Measurements from ENCODE around the gene ADAM12. TPM values are rescaled to one million over a fixed set of nuclear protein-coding genes. Genes with fewer than 3 reads are reported as not detected.

Gene ADAM12
- total and polyA plus RNA-seq, 4 donors, result 0.03 to 0.33 (median 0.19) TPM

- H3K9ac ChIP-seq (ENCODE audit: low read depth in 1 of 2, low read length in 2 of 2), result no peak overlapping the region
- no peak for DNase-seq (ENCODE audit: low spot score)
- TF ChIP-seq SP1 (IDR thresholded peaks at IDR 0.05) (no peak), RXRA (IDR thresholded peaks at IDR 0.05) (no peak), ATF3 (IDR thresholded peaks at IDR 0.05) (no peak), CTCF (IDR thresholded peaks at IDR 0.05; ENCODE audit: low read depth, low read length, missing input control) (no peak), GABPA (IDR thresholded peaks at IDR 0.05 in 1 of 2, conservative IDR thresholded peaks at IDR 0.05 in 1 of 2) (no peak), NR2F2 (IDR thresholded peaks at IDR 0.05) (no peak), JUND (IDR thresholded peaks at IDR 0.05) (no peak), FOXA2 (IDR thresholded peaks at IDR 0.05) (no peak), HNF4A (conservative IDR thresholded peaks at IDR 0.05) (no peak), EGR1 (IDR thresholded peaks at IDR 0.05; ENCODE audit: low read depth in 2 of 2) (no peak), FOXA1 (IDR thresholded peaks at IDR 0.05) (no peak), TAF1 (conservative IDR thresholded peaks at IDR 0.05) (no peak), ZBTB33 (IDR thresholded peaks at IDR 0.05) (no peak)
- no peak overlapping the region for H3K27ac ChIP-seq (ENCODE audit: low read depth in 1 of 2, low read length in 2 of 2)
- 73% methylated on average over 5 of the region's 5 CpGs for WGBS
- no peak overlapping the region for H3K4me3 ChIP-seq (ENCODE audit: low read depth in 1 of 3, low read length in 3 of 3)
- H3K9me3 ChIP-seq (ENCODE audit: control insufficient read depth in 4 of 4, low read length in 3 of 4), result peaks cover 0 to 4% (median 0%) of the 10 kb centered on the region in 4 donors
- peaks cover 0 to 4% (median 0%) of the 10 kb centered on the region in 4 donors for H3K27me3 ChIP-seq (ENCODE audit: control insufficient read depth in 4 of 4, insufficient read depth in 4 of 4, low read length in 3 of 4)
- H3K4me1 ChIP-seq (ENCODE audit: control insufficient read depth in 4 of 4, insufficient read depth in 4 of 4, low read length in 3 of 4), result no peaks in the 10 kb centered on the region
- H3K36me3 ChIP-seq (ENCODE audit: control insufficient read depth in 4 of 4, insufficient read depth in 3 of 4, low read depth in 1 of 4, low read length in 3 of 4), result no peaks in the 10 kb centered on the region
These were observed 66.8 kb downstream of the ADAM12 start for GRCh38 chr10:126321440-126321839.

- H3K4me3 ChIP-seq (ENCODE audit: low read depth in 1 of 3, low read length in 3 of 3), result no peak overlapping the region
- WGBS, result 74% methylated on average over 3 of the region's 3 CpGs
These were observed 70.5 kb downstream of the ADAM12 start for GRCh38 chr10:126317751-126318150.

More at GRCh38 chr10:126317751-126318150, 70.5 kb downstream of the ADAM12 start:
- TF ChIP-seq CTCF (IDR thresholded peaks at IDR 0.05; ENCODE audit: low read depth, low read length, missing input control) (no peak), TAF1 (conservative IDR thresholded peaks at IDR 0.05) (no peak), HNF4A (conservative IDR thresholded peaks at IDR 0.05) (no peak), FOXA2 (IDR thresholded peaks at IDR 0.05) (no peak), SP1 (IDR thresholded peaks at IDR 0.05) (no peak), NR2F2 (IDR thresholded peaks at IDR 0.05) (no peak), REST (IDR thresholded peaks at IDR 0.05) (no peak), MAX (IDR thresholded peaks at IDR 0.05) (no peak), GABPA (IDR thresholded peaks at IDR 0.05 in 1 of 2, conservative IDR thresholded peaks at IDR 0.05 in 1 of 2) (no peak), RAD21 (IDR thresholded peaks at IDR 0.05) (no peak), ZBTB33 (IDR thresholded peaks at IDR 0.05) (no peak), ATF3 (IDR thresholded peaks at IDR 0.05) (no peak), HNF4G (IDR thresholded peaks at IDR 0.05) (no peak), YY1 (IDR thresholded peaks at IDR 0.05) (no peak), JUND (IDR thresholded peaks at IDR 0.05) (no peak), RXRA (IDR thresholded peaks at IDR 0.05) (no peak), FOXA1 (IDR thresholded peaks at IDR 0.05) (no peak), EGR1 (IDR thresholded peaks at IDR 0.05; ENCODE audit: low read depth in 2 of 2) (no peak)
- no peak overlapping the region for H3K9ac ChIP-seq (ENCODE audit: low read depth in 1 of 2, low read length in 2 of 2)
- H3K4me1 ChIP-seq (ENCODE audit: control insufficient read depth in 4 of 4, insufficient read depth in 4 of 4, low read length in 3 of 4), result no peaks in the 10 kb centered on the region
- peaks cover 0 to 4% (median 0%) of the 10 kb centered on the region in 4 donors for H3K27me3 ChIP-seq (ENCODE audit: control insufficient read depth in 4 of 4, insufficient read depth in 4 of 4, low read length in 3 of 4)
- DNase-seq (ENCODE audit: low spot score), result no peak
- H3K9me3 ChIP-seq (ENCODE audit: control insufficient read depth in 4 of 4, low read length in 3 of 4), result peaks cover 0 to 4% (median 0%) of the 10 kb centered on the region in 4 donors
- no peak overlapping the region for H3K27ac ChIP-seq (ENCODE audit: low read depth in 1 of 2, low read length in 2 of 2)
- H3K36me3 ChIP-seq (ENCODE audit: control insufficient read depth in 4 of 4, insufficient read depth in 3 of 4, low read depth in 1 of 4, low read length in 3 of 4), result no peaks in the 10 kb centered on the region

All from liver (tissue), 9 donors.